ENCODE results near the gene PHF19. TPM values are rescaled to one million over a fixed set of nuclear protein-coding genes. Genes with fewer than 3 reads are reported as not detected.

The PHF19 gene
- total RNA-seq, 4 donors from 2014 or later: 16.3 to 31.2 (median 25.3) TPM

GRCh38 chr9:120912958-120913646, 36.1 kb upstream of the PHF19 start:
- DNase-seq (ENCODE audit: low spot score) (no peak), ATAC-seq (ENCODE audit: low FRiP score) (no peak)
- no peak for TF ChIP-seq CTCF (IDR thresholded peaks at IDR 0.05)

- no peak for DNase-seq (ENCODE audit: low spot score)
These were observed 34.4 kb upstream of the PHF19 start for GRCh38 chr9:120911295-120911837.

GRCh38 chr9:120910643-120911042, 33.7 kb upstream of the PHF19 start:
- TF ChIP-seq CTCF (IDR thresholded peaks at IDR 0.05): no peak
- DNase-seq (ENCODE audit: low spot score) (no peak), ATAC-seq (ENCODE audit: low FRiP score) (no peak)

More at GRCh38 chr9:120911295-120911837, 34.4 kb upstream of the PHF19 start:
- TF ChIP-seq CTCF (IDR thresholded peaks at IDR 0.05): no peak
- no peak for ATAC-seq (ENCODE audit: low FRiP score)

- DNase-seq (ENCODE audit: low spot score) (no peak), ATAC-seq (ENCODE audit: low FRiP score) (no peak)
- no peak for TF ChIP-seq CTCF (IDR thresholded peaks at IDR 0.05)
These were observed 32.9 kb upstream of the PHF19 start for GRCh38 chr9:120909904-120910303.

- DNase-seq (ENCODE audit: low spot score) (no peak), ATAC-seq (ENCODE audit: low FRiP score) (no peak)
- no peak for TF ChIP-seq CTCF (IDR thresholded peaks at IDR 0.05)
These were observed 28.6 kb upstream of the PHF19 start for GRCh38 chr9:120905315-120906164.

- ATAC-seq (ENCODE audit: low FRiP score) (no peak), DNase-seq (ENCODE audit: low spot score) (no peak)
- TF ChIP-seq CTCF (IDR thresholded peaks at IDR 0.05): no peak
These were observed 28.0 kb upstream of the PHF19 start for GRCh38 chr9:120904978-120905301.

All from omental fat pad (tissue), 4 donors.